ENCODE measurements around the gene DCLK2.

DCLK2 gene

GRCh38 chr4:150078041-150078578 is at the start of gene DCLK2:
TSS of gene DCLK2 (plus strand) at chr4:150078445. CDS start at chr4:150079028, 583 bp downstream.
- peak; percentile 66 for DNase-seq
- in situ Hi-C loops (cut with MboI; ENCODE audit: low pct_unique_long_range_greater_than_20kb, low sequenced_read_pairs): no loop called here

DNA sequence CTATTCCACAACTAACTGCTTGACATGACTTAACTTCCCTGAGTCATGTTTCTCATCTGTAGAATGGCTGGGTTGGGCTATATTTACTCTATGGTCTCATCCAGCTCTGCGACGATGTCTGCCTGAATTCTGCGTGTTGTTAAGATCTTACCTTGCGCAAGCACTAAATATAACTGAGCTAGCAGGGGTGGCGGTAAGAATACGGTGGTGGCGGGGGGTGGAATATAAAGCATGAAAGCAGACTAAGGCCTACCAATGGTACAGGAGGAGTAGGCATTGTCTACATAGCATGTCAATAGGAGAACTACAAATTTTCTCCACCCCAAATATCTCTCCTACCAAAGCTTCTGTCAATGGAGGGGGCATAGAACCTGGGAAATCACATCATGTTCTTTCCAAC is 45.7 kb upstream of the DCLK2 start:
- no peak for DNase-seq
- in situ Hi-C loops (cut with MboI; ENCODE audit: low pct_unique_long_range_greater_than_20kb, low sequenced_read_pairs): no loop called here

DNA sequence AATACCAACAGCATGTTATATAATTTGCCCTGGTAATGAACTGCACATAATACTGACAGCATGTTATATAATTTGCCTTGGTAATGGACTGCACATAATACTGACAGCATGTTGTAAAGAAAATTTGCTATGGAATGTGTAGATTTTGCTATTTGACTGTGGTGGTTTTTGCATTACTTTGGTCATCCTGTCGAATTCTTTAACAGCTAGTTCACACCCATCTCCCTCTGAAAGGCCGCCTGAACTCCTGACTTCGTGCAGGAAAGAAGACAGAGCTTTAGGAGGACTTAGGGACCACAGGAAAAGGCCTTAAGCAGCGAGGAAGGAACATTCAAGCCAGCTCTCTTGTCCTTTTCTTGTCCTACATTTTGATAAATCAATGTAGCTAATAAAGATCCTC is 45.2 kb upstream of the DCLK2 start:
- in situ Hi-C loops (cut with MboI; ENCODE audit: low pct_unique_long_range_greater_than_20kb, low sequenced_read_pairs): no loop called here

GRCh38 chr4:150033901-150034300 is 44.3 kb upstream of the DCLK2 start:
- in situ Hi-C loops (cut with MboI; ENCODE audit: low pct_unique_long_range_greater_than_20kb, low sequenced_read_pairs): no loop called here
- no peak for DNase-seq

More for the DNA sequence above, 45.2 kb upstream of the DCLK2 start:
- DNase-seq: no peak

- in situ Hi-C loops (cut with MboI; ENCODE audit: low pct_unique_long_range_greater_than_20kb, low sequenced_read_pairs): no loop called here
These were observed 40.9 kb upstream of the DCLK2 start for GRCh38 chr4:150037251-150037856.

DNA sequence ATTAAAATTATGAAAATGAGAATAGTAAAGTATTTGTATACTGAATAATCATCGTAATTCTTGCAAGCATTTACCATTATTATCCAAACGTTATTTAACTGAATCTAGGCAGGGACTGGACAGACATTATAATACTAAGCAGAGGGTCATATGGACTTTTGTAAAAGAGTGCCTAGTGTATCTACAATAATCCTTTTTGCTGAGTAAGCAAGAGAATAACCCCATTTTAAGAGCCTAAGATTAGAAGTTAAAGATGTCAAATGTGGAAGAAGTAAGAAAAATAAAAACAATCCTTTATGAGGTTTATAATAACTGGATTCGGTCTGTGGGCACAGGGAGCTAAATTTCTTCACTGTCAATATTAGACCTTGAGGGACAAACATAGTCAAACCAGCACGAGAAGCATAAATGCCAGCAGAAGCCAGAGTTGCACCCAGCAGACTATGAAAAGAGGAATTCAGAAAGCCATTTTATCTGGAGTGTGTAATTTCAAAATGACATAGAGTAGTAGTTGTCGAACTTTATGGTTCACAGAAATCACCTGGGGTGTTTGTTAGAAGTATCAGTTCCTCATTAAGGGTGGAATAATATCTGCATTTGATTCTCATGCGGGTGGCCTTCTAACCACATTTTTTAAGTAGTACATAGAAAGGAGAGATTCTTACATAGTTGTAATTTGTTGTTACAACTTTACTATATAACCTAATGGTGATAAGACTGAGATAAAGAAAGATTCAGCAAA is 39.7 kb upstream of the DCLK2 start:
- no peak for DNase-seq

More at GRCh38 chr4:150037251-150037856, 40.9 kb upstream of the DCLK2 start:
- DNase-seq: no peak

DNA sequence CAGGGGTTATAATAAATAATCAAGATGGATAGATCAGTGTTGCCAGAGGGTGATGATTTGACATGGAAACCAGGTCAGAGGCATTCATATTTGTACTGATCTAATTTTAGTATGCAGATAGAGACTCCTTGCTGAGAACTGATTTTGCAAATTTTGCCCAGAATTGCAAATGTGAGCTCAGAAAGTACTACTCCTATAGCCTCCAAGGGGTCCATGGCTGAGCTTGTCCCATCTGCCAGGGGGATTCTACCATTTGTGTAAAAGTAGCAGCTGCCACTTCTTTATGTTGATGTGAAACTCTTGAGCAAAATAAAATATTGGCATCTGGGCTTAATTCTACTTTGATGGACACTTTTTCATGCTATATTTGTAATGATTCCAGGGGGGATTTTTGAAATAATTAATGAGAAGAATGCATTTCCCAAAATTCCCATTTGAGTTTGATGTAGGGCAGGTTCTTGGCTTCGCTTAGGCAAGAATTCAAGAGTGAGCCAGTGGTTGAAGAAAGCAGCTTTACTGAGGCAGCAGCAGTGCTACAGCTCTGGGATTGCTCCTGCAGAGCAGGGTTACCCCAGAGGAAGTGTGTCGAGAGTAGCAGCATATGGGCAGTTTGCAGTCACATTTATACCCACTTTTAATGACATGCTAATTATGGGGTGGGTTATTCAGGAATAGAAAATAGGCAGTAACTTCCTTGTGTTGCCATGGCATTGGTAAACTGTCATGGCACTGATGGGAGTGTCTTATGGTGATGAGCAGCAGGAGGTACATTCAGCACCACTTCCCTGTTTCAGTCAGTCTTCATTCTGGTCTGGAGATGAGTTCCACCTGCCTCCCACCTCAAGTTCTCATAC is 38.7 kb upstream of the DCLK2 start:
- no peak for DNase-seq

More for the DNA sequence above, 39.7 kb upstream of the DCLK2 start:
- in situ Hi-C loops (cut with MboI; ENCODE audit: low pct_unique_long_range_greater_than_20kb, low sequenced_read_pairs): no loop called here

DNA sequence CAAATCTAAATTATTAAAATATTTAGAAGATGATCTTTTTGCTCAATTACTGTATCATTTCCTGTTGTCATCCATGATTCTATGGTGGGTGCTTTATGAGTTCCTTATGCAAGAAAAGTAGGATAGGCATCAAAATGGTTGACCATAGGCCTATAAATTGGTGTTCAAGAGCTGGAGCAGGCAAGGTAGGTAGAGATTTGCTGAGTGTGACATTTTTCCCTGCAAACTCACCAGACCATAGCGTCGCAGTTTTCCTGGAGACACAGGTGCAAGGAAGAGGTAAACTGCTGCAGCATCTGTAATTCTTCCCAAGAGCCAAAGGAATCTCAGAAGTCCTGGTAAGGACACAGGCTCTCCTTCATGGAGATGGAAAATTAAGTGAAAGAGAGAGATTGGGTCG is 33.7 kb upstream of the DCLK2 start:
- in situ Hi-C loops (cut with MboI; ENCODE audit: low pct_unique_long_range_greater_than_20kb, low sequenced_read_pairs): no loop called here

More for the DNA sequence above, 38.7 kb upstream of the DCLK2 start:
- in situ Hi-C loops (cut with MboI; ENCODE audit: low pct_unique_long_range_greater_than_20kb, low sequenced_read_pairs): no loop called here

GRCh38 chr4:150045410-150045809 is 32.8 kb upstream of the DCLK2 start:
- in situ Hi-C loops (cut with MboI; ENCODE audit: low pct_unique_long_range_greater_than_20kb, low sequenced_read_pairs): no loop called here
- no peak for DNase-seq

More for the DNA sequence above, 33.7 kb upstream of the DCLK2 start:
- DNase-seq: no peak

DNA sequence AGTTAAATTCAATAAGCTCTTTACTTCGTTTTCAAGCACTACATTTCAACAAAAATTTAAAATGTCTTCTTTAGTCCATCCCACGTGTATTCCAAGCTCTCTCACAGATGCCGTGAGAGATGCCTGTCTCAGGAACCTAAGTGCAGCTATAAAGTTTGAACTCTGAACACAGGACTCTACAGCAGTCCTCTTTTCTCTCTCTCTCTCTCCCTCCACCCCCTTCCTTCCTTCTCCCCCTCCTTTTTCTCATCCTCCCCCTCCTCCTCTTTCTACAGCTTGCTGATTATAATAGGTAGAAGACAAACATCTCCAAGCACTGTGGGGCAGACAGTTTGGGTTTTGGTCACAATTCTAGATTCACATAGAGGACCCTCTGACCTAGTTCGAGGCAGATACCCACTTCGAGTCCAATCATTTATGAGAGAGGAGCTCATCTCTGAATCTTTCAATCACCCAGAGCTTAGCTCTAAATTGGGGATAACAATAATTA is 31.5 kb upstream of the DCLK2 start:
- no peak for DNase-seq
- in situ Hi-C loops (cut with MboI; ENCODE audit: low pct_unique_long_range_greater_than_20kb, low sequenced_read_pairs): no loop called here

GRCh38 chr4:150047546-150047945 is 30.7 kb upstream of the DCLK2 start:
- DNase-seq: no peak
- in situ Hi-C loops (cut with MboI; ENCODE audit: low pct_unique_long_range_greater_than_20kb, low sequenced_read_pairs): no loop called here

- in situ Hi-C loops (cut with MboI; ENCODE audit: low pct_unique_long_range_greater_than_20kb, low sequenced_read_pairs): no loop called here
These were observed 28.6 kb upstream of the DCLK2 start for GRCh38 chr4:150049682-150050081.

GRCh38 chr4:150050566-150050965 is 27.7 kb upstream of the DCLK2 start:
- in situ Hi-C loops (cut with MboI; ENCODE audit: low pct_unique_long_range_greater_than_20kb, low sequenced_read_pairs): no loop called here
- no peak for DNase-seq

More at GRCh38 chr4:150049682-150050081, 28.6 kb upstream of the DCLK2 start:
- no peak for DNase-seq

GRCh38 chr4:150051111-150051510 is 27.1 kb upstream of the DCLK2 start:
- in situ Hi-C loops (cut with MboI; ENCODE audit: low pct_unique_long_range_greater_than_20kb, low sequenced_read_pairs): no loop called here
- DNase-seq: no peak

DNA sequence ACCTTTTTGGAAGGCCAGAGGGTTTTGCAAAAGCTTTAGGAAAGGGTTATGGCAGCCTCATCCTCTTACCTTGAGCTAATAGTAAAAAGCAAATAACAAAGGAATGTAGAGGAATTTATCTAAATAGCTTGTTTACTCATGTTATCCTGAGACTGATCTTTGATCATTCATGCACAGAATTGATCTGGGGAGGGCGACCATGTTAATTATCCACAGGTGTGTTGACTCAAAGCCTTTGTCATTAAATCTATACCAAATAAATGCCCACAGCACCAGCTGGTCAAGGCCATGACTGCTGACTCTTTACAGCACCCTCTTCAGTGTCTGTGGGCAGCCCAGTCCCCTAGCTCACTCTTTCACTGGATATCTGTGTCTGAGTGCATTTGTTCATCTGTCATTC is 22.8 kb upstream of the DCLK2 start:
- in situ Hi-C loops (cut with MboI; ENCODE audit: low pct_unique_long_range_greater_than_20kb, low sequenced_read_pairs): no loop called here
- DNase-seq: no peak

GRCh38 chr4:150056569-150056968 is 21.7 kb upstream of the DCLK2 start:
- no peak for DNase-seq

DNA sequence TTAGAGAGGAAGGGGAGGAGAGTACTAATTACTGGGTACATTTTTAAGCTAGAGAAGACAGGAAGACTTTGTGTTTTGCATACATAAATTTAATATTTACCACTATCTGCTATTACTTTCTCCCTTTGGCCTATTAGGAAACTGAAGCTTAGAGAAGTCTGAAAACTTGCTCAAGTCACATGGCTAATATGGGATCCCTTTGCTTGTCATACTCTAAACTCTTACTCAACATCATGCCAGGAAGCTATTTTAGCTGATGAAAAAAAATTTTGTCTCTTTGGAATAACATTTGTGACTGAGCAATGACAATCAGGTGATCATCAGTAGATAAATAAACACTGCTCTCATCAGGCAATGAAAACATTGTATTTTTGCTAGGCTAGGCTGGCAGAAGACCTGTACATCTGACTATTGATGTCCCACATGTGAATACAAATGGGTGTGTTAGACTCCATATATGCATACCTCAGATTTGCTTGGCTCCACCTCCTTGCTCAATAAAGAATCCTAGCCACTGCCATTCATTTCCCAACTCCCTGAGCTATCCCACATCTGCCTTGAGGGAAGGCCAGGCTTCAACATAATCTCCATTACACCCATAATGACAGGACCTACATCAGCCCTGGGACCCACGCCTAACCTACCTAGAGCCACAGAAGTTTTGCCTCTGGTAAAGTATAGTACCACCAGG is 17.0 kb upstream of the DCLK2 start:
- in situ Hi-C loops (cut with MboI; ENCODE audit: low pct_unique_long_range_greater_than_20kb, low sequenced_read_pairs): no loop called here
- DNase-seq: no peak

More at GRCh38 chr4:150056569-150056968, 21.7 kb upstream of the DCLK2 start:
- in situ Hi-C loops (cut with MboI; ENCODE audit: low pct_unique_long_range_greater_than_20kb, low sequenced_read_pairs): no loop called here

DNA sequence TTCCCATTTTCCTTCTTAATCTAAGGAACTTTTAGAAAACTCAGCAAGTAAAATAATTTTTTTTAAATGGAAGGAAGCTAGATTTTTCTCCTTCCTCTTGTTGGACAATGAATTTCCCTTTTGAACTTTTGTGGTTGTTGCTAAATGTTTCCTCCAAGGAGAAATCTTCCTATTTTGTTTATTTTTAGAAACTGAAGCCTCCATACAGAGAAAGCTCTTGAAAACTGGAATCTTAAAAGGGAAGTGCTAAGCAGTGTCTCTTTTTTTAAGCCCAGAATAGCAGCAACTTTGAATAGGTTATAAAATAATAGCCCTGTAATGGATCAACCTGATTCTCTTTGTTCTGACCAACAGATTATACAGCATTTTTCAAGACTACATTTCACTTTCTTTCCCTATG is 15.1 kb upstream of the DCLK2 start:
- peak; percentile 28 for DNase-seq
- in situ Hi-C loops (cut with MboI; ENCODE audit: low pct_unique_long_range_greater_than_20kb, low sequenced_read_pairs): no loop called here

- in situ Hi-C loops (cut with MboI; ENCODE audit: low pct_unique_long_range_greater_than_20kb, low sequenced_read_pairs): no loop called here
- no peak for DNase-seq
These were observed 12.5 kb upstream of the DCLK2 start for GRCh38 chr4:150065740-150066139.

All from KBM-7 (cell line).